Measurements from ENCODE around the gene RNF223.
A peak's percentile ranks its signal among the peaks of the same experiment; 100 is the strongest.
"Not testable (repeated sequence)": the region's sequence is repeated elsewhere in the genome, so short reads cannot be mapped to it uniquely, and the experiment has no call there.

Gene RNF223

GRCh38 chr1:1063261-1063944 lies 10.7 kb downstream of the RNF223 start:
- no peaks in the 10 kb centered on the region for H3K4me1 ChIP-seq (ENCODE audit: control insufficient read depth, insufficient read depth, low read length)
- H3K9ac ChIP-seq (ENCODE audit: low read length): no peak overlapping the region
- H3K4me3 ChIP-seq (ENCODE audit: low read length): no peak overlapping the region
- H3K27ac ChIP-seq (ENCODE audit: low read depth, low read length): no peak overlapping the region
- H3K36me3 ChIP-seq (ENCODE audit: control insufficient read depth, insufficient read depth, low read length): no peaks in the 10 kb centered on the region
- peaks cover 38% of the 10 kb centered on the region for H3K27me3 ChIP-seq (ENCODE audit: control insufficient read depth, insufficient read depth, low read length)

DNA sequence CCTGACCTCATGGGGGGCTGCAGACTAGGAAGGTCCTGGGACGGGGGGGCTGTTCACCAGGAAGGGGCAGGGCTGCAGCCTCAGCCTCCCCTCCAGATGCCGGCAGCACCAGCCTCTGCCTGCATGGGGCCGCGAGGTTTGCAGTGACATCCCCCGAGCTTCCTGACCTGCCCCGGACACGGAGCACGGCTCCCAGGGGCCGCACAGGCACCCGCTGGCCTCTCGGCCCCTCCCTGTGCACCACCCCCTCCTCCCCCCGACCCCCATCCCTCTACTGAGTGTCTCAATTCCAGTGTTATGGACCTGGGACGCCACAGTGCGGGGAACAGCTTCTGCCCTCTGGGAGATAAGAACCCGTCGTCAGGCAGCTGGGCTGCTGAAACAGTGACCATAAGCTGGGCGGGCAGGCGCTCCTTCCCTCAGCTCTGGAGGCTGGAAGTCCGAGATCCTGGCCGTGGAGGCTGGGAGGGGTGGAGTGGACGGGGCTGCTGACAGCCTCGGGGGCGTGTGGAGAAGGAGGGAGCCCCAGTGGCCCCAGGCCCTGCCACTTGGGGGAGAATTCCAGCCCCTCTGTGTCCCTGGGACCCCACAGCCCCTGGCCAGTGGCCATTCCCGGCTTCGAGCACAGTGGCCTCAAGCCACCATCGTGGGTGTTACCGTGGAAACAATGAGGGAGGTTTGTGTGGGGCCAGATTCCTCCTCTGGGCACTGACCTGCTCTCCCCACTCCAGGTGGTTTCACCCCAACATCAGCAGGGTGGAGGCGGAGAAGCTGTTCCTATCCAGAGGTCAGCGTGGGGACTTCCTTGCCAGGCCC lies 11.6 kb downstream of the RNF223 start:
- H3K27me3 ChIP-seq (ENCODE audit: control insufficient read depth, insufficient read depth, low read length): peaks cover 41% of the 10 kb centered on the region
- H3K9ac ChIP-seq (ENCODE audit: low read length): no peak overlapping the region
- H3K27ac ChIP-seq (ENCODE audit: low read depth, low read length): no peak overlapping the region
- no peaks in the 10 kb centered on the region for H3K4me1 ChIP-seq (ENCODE audit: control insufficient read depth, insufficient read depth, low read length)
- no peak overlapping the region for H3K4me3 ChIP-seq (ENCODE audit: low read length)
- H3K36me3 ChIP-seq (ENCODE audit: control insufficient read depth, insufficient read depth, low read length): no peaks in the 10 kb centered on the region

DNA sequence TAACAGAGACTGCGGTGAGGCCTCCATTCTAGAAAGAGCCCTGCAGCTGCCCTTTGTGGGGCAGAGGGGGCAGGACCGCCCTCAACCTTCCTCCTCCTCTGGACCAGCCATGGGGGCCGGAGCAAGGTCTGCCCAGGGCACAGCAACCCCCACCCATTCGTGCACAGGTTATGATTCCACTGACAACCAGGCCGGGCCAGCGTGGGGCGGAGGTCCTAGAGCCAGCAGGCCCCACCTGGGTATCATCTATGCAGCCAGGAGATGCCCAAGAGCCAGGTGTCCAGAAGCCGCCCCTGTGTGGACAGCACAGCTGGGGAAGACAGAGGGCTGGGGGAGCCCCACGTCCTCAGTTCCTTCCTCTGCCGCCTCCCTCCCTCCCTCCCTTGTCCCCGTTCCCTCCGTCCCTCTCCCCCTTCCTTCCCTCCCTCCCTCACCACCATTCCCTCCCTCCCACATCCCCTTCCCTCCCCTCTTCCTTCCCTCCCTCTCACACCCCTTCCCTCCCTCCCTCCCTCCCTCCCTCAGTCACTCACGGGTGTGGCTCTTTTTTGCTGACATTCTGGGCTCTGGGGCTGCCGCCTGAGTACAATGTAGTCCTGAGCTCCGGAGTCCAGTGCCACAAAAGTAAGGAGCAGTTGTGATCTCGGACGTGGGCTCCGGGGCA lies 12.3 kb downstream of the RNF223 start:
- H3K4me1 ChIP-seq (ENCODE audit: control insufficient read depth, insufficient read depth, low read length): no peaks in the 10 kb centered on the region

DNA sequence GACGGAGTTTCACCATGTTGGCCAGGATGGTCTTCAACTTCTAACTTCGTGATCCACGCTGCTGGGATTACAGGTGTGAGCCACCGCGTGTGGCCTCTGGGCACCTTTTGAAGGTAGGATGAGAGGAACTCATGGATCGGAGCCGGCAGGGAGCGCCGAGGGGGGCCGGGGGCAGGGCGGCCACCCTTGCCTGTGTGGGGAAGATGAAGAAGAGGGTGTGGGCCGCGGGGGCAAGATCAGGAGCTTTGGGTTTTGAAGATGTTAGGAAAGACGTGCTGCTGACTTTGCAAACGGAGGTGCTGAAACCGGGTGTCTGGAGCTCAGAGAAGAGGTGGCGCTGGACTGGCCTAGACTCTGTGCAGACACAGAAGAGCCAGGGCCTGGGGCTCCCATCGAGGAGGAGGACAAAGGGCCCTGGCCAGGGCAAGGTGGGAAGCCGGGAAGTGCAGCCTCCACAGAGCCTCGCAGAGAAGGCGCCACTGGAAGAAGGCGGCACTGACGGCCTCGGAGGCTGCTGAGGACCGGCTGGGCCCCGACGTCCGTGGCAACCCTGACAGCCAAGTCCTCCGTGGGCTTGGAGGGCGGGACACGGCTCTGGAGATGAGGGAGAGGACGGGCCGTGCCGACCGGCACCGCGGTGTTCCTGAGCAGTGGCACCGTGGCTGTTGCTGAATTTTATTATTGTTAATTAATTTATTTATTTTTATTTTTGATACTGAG lies 13.7 kb downstream of the RNF223 start:
- peaks cover 41% of the 10 kb centered on the region for H3K27me3 ChIP-seq (ENCODE audit: control insufficient read depth, insufficient read depth, low read length)
- no peak overlapping the region for H3K4me3 ChIP-seq (ENCODE audit: low read length)
- H3K36me3 ChIP-seq (ENCODE audit: control insufficient read depth, insufficient read depth, low read length): no peaks in the 10 kb centered on the region
- H3K4me1 ChIP-seq (ENCODE audit: control insufficient read depth, insufficient read depth, low read length): no peaks in the 10 kb centered on the region
- H3K27ac ChIP-seq (ENCODE audit: low read depth, low read length): no peak overlapping the region
- H3K9ac ChIP-seq (ENCODE audit: low read length): no peak overlapping the region

More for the DNA sequence above, 12.3 kb downstream of the RNF223 start:
- Histone ChIP-seq H3K4me3 (ENCODE audit: low read length) (no peak overlapping the region), H3K36me3 (ENCODE audit: control insufficient read depth, insufficient read depth, low read length) (no peaks in the 10 kb centered on the region), H3K27me3 (ENCODE audit: control insufficient read depth, insufficient read depth, low read length) (peaks cover 41% of the 10 kb centered on the region), H3K9ac (ENCODE audit: low read length) (no peak overlapping the region), H3K27ac (ENCODE audit: low read depth, low read length) (no peak overlapping the region)

GRCh38 chr1:1059494-1060280 lies 14.4 kb downstream of the RNF223 start:
- no peaks in the 10 kb centered on the region for H3K4me1 ChIP-seq (ENCODE audit: control insufficient read depth, insufficient read depth, low read length)
- no peaks in the 10 kb centered on the region for H3K36me3 ChIP-seq (ENCODE audit: control insufficient read depth, insufficient read depth, low read length)
- H3K27me3 ChIP-seq (ENCODE audit: control insufficient read depth, insufficient read depth, low read length): peaks cover 41% of the 10 kb centered on the region
- H3K27ac ChIP-seq (ENCODE audit: low read depth, low read length): no peak overlapping the region
- peak overlapping the region; percentile 58 for H3K4me3 ChIP-seq (ENCODE audit: low read length)
- no peak overlapping the region for H3K9ac ChIP-seq (ENCODE audit: low read length)

GRCh38 chr1:1058921-1059493 lies 15.1 kb downstream of the RNF223 start:
- Histone ChIP-seq H3K27me3 (ENCODE audit: control insufficient read depth, insufficient read depth, low read length) (peaks cover 36% of the 10 kb centered on the region), H3K36me3 (ENCODE audit: control insufficient read depth, insufficient read depth, low read length) (no peaks in the 10 kb centered on the region), H3K4me1 (ENCODE audit: control insufficient read depth, insufficient read depth, low read length) (no peaks in the 10 kb centered on the region), H3K27ac (ENCODE audit: low read depth, low read length) (no peak overlapping the region), H3K9ac (ENCODE audit: low read length) (no peak overlapping the region), H3K4me3 (ENCODE audit: low read length) (peak overlapping the region; percentile 49)

DNA sequence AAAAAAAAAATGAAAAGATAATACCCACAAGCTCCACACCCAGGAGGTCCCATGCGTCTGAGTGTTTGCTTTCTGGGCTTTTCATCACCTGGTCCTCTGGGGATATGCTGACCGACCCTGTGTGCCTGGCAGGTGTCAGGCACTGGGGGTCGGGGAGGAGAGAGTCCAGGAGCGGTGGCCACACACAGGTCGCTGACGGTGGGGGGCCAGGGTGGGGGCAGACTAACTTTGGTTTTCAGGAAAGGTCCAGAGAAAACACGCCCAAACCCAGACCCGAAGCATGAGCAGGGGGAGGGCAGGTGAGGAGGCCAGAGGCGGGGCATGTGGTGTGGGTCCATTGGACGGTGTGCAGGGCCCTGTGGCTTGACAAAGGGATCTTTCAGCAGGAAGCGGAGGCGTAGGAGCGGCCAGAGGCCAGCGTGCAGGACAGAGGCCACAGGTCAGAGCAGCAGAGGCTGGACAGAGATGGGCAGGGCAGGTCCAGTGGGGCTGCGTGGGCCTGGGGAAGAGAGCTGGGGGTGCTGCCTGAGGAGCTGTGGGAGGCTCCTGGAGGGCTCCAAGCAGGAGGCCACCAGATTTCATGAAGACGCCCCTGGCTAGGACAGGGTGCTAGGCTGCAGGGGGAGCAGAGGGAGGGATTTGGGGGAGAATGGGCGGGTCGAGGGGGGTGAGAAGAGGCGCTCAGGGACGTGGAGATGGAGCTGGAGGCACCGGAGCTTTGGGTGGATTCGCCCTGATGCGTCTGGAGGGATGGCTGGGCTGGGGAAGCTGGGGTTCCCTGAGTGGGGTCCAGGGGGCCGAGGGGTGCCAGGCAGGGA lies 15.8 kb downstream of the RNF223 start:
- no peak overlapping the region for H3K27ac ChIP-seq (ENCODE audit: low read depth, low read length)
- H3K4me3 ChIP-seq (ENCODE audit: low read length): peak overlapping the region; percentile 49
- no peaks in the 10 kb centered on the region for H3K4me1 ChIP-seq (ENCODE audit: control insufficient read depth, insufficient read depth, low read length)
- H3K9ac ChIP-seq (ENCODE audit: low read length): no peak overlapping the region
- H3K27me3 ChIP-seq (ENCODE audit: control insufficient read depth, insufficient read depth, low read length): peaks cover 28% of the 10 kb centered on the region
- H3K36me3 ChIP-seq (ENCODE audit: control insufficient read depth, insufficient read depth, low read length): no peaks in the 10 kb centered on the region

- H3K4me1 ChIP-seq (ENCODE audit: control insufficient read depth, insufficient read depth, low read length); H3K36me3 ChIP-seq (ENCODE audit: control insufficient read depth, insufficient read depth, low read length); H3K4me3 ChIP-seq (ENCODE audit: low read length); H3K27ac ChIP-seq (ENCODE audit: low read depth, low read length); H3K9ac ChIP-seq (ENCODE audit: low read length): not testable (repeated sequence)
- peaks cover 24% of the 10 kb centered on the region for H3K27me3 ChIP-seq (ENCODE audit: control insufficient read depth, insufficient read depth, low read length)
Observed at GRCh38 chr1:1057769-1058087, 16.4 kb downstream of the RNF223 start.

GRCh38 chr1:1055841-1056736 lies 18.0 kb downstream of the RNF223 start:
- H3K4me3 ChIP-seq (ENCODE audit: low read length): no peak overlapping the region
- H3K4me1 ChIP-seq (ENCODE audit: control insufficient read depth, insufficient read depth, low read length): no peaks in the 10 kb centered on the region
- peaks cover 6% of the 10 kb centered on the region for H3K36me3 ChIP-seq (ENCODE audit: control insufficient read depth, insufficient read depth, low read length)
- no peak overlapping the region for H3K9ac ChIP-seq (ENCODE audit: low read length)
- no peak overlapping the region for H3K27ac ChIP-seq (ENCODE audit: low read depth, low read length)
- H3K27me3 ChIP-seq (ENCODE audit: control insufficient read depth, insufficient read depth, low read length): peaks cover 14% of the 10 kb centered on the region

DNA sequence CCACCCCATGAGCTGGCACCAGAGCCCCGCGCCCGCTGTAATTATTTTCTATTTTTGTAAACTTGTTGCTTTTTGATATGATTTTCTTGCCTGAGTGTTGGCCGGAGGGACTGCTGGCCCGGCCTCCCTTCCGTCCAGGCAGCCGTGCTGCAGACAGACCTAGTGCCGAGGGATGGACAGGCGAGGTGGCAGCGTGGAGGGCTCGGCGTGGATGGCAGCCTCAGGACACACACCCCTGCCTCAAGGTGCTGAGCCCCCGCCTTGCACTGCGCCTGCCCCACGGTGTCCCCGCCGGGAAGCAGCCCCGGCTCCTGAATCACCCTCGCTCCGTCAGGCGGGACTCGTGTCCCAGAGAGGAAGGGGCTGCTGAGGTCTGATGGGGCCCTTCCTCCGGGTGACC lies 19.1 kb downstream of the RNF223 start:
- H3K27me3 ChIP-seq (ENCODE audit: control insufficient read depth, insufficient read depth, low read length): peaks cover 14% of the 10 kb centered on the region
- no peak overlapping the region for H3K27ac ChIP-seq (ENCODE audit: low read depth, low read length)
- H3K36me3 ChIP-seq (ENCODE audit: control insufficient read depth, insufficient read depth, low read length): peaks cover 6% of the 10 kb centered on the region
- no peak overlapping the region for H3K4me3 ChIP-seq (ENCODE audit: low read length)
- no peaks in the 10 kb centered on the region for H3K4me1 ChIP-seq (ENCODE audit: control insufficient read depth, insufficient read depth, low read length)
- no peak overlapping the region for H3K9ac ChIP-seq (ENCODE audit: low read length)

Measured in rectal smooth muscle tissue (tissue), 1 donor.